Neural cell (in vitro differentiated cells): Measurements from ENCODE around the gene FGF14. TPM values are rescaled to one million over a fixed set of nuclear protein-coding genes. Genes with fewer than 3 reads are reported as not detected.

Source experiments
- H2AFZ ChIP-seq: fragments of 200-600, 300-800 bp; sonication (generic), shearing (Covaris generic); 2 replicates; pipeline ENCODE4 v1.6.0; 2014; ENCODE audit warnings: low read depth, mild to moderate bottlenecking, antibody characterized with exemption, low read length, moderate library complexity
- H3F3A ChIP-seq: fragments of 200-600 bp; shearing (Covaris generic); 2 replicates; pipeline ENCODE4 v1.6.1; 2016; ENCODE audit warnings: mild to moderate bottlenecking, moderate library complexity, mixed read lengths, antibody characterized with exemption, low read length; ENCODE audit not compliant: insufficient read depth, poor library complexity, severe bottlenecking
- H3K27ac ChIP-seq: fragments of 200-600, 300-800 bp; sonication (generic), shearing (Covaris generic); 2 replicates; pipeline ENCODE4 v1.5.1; 2014; ENCODE audit warnings: mild to moderate bottlenecking, low read length, moderate library complexity
- H3K27me3 ChIP-seq: fragments of 300-800, 200-600 bp; sonication (generic), shearing (Covaris generic); 2 replicates; pipeline ENCODE4 v1.6.0; 2014; ENCODE audit warnings: mild to moderate bottlenecking, low read depth, low read length, moderate library complexity; ENCODE audit not compliant: insufficient read depth
- H3K36me3 ChIP-seq: fragments of 300-800, 200-600 bp; sonication (generic), shearing (Covaris generic); 2 replicates; pipeline ENCODE4 v1.5.1; 2014; ENCODE audit warnings: mild to moderate bottlenecking, antibody characterized with exemption, low read length, moderate library complexity; ENCODE audit not compliant: insufficient read depth
- H3K4me2 ChIP-seq: fragments of 300-800, 200-600 bp; sonication (generic), shearing (Covaris generic); 2 replicates; pipeline ENCODE4 v1.6.0; 2014; ENCODE audit warnings: mild to moderate bottlenecking, low read length
- H3K4me3 ChIP-seq: fragments of 300-800, 200-600 bp; sonication (generic), shearing (Covaris generic); 2 replicates; pipeline ENCODE4 v1.5.1; 2014; ENCODE audit warnings: mild to moderate bottlenecking, low read length, moderate library complexity
- H3K79me2 ChIP-seq: fragments of 200-600 bp; shearing (Covaris generic); replicated peaks from 2 replicates; pipeline ENCODE4 v1.6.0; 2014; ENCODE audit warnings: mild to moderate bottlenecking, low read length, moderate library complexity; ENCODE audit not compliant: insufficient read depth
- H3K9ac ChIP-seq: fragments of 300-800, 200-600 bp; sonication (generic), shearing (Covaris generic); 2 replicates; pipeline ENCODE4 v1.6.1; 2016; ENCODE audit warnings: mild to moderate bottlenecking, low read length, mixed read lengths
- H3K9me2 ChIP-seq: fragments of 200-600 bp; shearing (Covaris generic); 2 replicates; pipeline ENCODE4 v1.6.1; 2016; ENCODE audit warnings: mild to moderate bottlenecking, low read length, mixed read lengths; ENCODE audit not compliant: insufficient read depth
- H3K9me3 ChIP-seq: fragments of 200-600, 300-800 bp; sonication (generic), shearing (Covaris generic); 2 replicates; pipeline ENCODE4 v1.6.1; 2016; ENCODE audit warnings: mild to moderate bottlenecking, mixed run types, low read length, moderate library complexity, mixed read lengths
- H4K20me1 ChIP-seq: fragments of 200-600 bp; shearing (Covaris generic); 2 replicates; pipeline ENCODE4 v1.6.1; 2016; ENCODE audit warnings: mild to moderate bottlenecking, mixed run types; ENCODE audit not compliant: insufficient read depth
- CTCF ChIP-seq: fragments of 450-650 bp; IDR thresholded peaks from 2 replicates; pipeline ENCODE4 v1.5.1; 2014; ENCODE audit warnings: antibody characterized with exemption, mild to moderate bottlenecking, moderate library complexity; ENCODE audit not compliant: poor library complexity, severe bottlenecking
- EP300 ChIP-seq: fragments of 450-650 bp; conservative IDR thresholded peaks from 2 replicates; pipeline ENCODE4 v1.6.1; 2014; ENCODE audit warnings: antibody characterized with exemption, mild to moderate bottlenecking, moderate library complexity; ENCODE audit not compliant: poor library complexity, severe bottlenecking
- EZH2 ChIP-seq: fragments of 200-600, 300-800 bp; shearing (Covaris generic), sonication (generic); IDR thresholded peaks from 2 replicates; pipeline ENCODE4 v1.6.1; 2014; ENCODE audit warnings: antibody characterized with exemption, low read length, borderline replicate concordance, mild to moderate bottlenecking; ENCODE audit not compliant: insufficient read depth, poor library complexity, severe bottlenecking
- MXI1 ChIP-seq: fragments of 450-650 bp; conservative IDR thresholded peaks from 2 replicates; pipeline ENCODE4 v1.6.1; 2014; ENCODE audit warnings: antibody characterized with exemption, mild to moderate bottlenecking; ENCODE audit not compliant: poor library complexity, severe bottlenecking
- POLR2AphosphoS5 ChIP-seq: IDR thresholded peaks from 2 replicates; pipeline ENCODE4 v1.6.1; 2012
- RAD21 ChIP-seq: fragments of 450-650 bp; conservative IDR thresholded peaks from 2 replicates; pipeline ENCODE4 v1.6.1; 2014; ENCODE audit warnings: antibody characterized with exemption, mild to moderate bottlenecking, moderate library complexity
- SMC3 ChIP-seq: fragments of 450-650 bp; conservative IDR thresholded peaks from 2 replicates; pipeline ENCODE4 v1.6.1; 2014; ENCODE audit warnings: antibody characterized with exemption, mild to moderate bottlenecking, moderate library complexity; ENCODE audit not compliant: poor library complexity
- TAF1 ChIP-seq: IDR thresholded peaks from 2 replicates; pipeline ENCODE4 v1.6.1; 2012; ENCODE audit warnings: low read depth
- polyA plus RNA-seq: library from polyadenylated mRNA; depleted of rRNA; stranded (reverse); fragments of >200 nt; gene quantifications from 2 replicates; pipeline ENCODE4 v1.2.3, GENCODE V29; 2014
- TF ChIP-seq, protein P1 (sequence below): IDR thresholded peaks from 2 replicates; pipeline ENCODE4 v1.6.1; 2012; ENCODE audit warnings: borderline replicate concordance

FGF14 gene
- polyA plus RNA-seq, 1 donor from 2014 or later: 36.4 TPM

GRCh38 chr13:102002287-102002686 lies 399.6 kb downstream of the FGF14 start:
- Histone ChIP-seq H3K9me2 (no peaks in the 10 kb centered on the region), H3K9ac (no peak overlapping the region), H2AFZ (no peak overlapping the region), H3K79me2 (no peaks in the 10 kb centered on the region), H3K27ac (no peak overlapping the region), H3K4me3 (no peak overlapping the region), H3F3A (no peaks in the 10 kb centered on the region), H3K4me2 (no peak overlapping the region), H4K20me1 (no peaks in the 10 kb centered on the region), H3K36me3 (no peaks in the 10 kb centered on the region), H3K27me3 (no peaks in the 10 kb centered on the region), H3K9me3 (no peaks in the 10 kb centered on the region)
- no peak for TF ChIP-seq EZH2
- TF ChIP-seq EP300: no peak
- TF ChIP-seq RAD21: no peak
- no peak for TF ChIP-seq TAF1
- TF ChIP-seq CTCF: no peak
- no peak for TF ChIP-seq MXI1
- no peak for TF ChIP-seq POLR2AphosphoS5
- TF ChIP-seq, protein P1, sequence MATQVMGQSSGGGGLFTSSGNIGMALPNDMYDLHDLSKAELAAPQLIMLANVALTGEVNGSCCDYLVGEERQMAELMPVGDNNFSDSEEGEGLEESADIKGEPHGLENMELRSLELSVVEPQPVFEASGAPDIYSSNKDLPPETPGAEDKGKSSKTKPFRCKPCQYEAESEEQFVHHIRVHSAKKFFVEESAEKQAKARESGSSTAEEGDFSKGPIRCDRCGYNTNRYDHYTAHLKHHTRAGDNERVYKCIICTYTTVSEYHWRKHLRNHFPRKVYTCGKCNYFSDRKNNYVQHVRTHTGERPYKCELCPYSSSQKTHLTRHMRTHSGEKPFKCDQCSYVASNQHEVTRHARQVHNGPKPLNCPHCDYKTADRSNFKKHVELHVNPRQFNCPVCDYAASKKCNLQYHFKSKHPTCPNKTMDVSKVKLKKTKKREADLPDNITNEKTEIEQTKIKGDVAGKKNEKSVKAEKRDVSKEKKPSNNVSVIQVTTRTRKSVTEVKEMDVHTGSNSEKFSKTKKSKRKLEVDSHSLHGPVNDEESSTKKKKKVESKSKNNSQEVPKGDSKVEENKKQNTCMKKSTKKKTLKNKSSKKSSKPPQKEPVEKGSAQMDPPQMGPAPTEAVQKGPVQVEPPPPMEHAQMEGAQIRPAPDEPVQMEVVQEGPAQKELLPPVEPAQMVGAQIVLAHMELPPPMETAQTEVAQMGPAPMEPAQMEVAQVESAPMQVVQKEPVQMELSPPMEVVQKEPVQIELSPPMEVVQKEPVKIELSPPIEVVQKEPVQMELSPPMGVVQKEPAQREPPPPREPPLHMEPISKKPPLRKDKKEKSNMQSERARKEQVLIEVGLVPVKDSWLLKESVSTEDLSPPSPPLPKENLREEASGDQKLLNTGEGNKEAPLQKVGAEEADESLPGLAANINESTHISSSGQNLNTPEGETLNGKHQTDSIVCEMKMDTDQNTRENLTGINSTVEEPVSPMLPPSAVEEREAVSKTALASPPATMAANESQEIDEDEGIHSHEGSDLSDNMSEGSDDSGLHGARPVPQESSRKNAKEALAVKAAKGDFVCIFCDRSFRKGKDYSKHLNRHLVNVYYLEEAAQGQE: no peak
- no peak for TF ChIP-seq SMC3

- Histone ChIP-seq H3K79me2 (no peaks in the 10 kb centered on the region), H3K9me2 (no peaks in the 10 kb centered on the region), H3K9ac (no peak overlapping the region), H3K27ac (no peak overlapping the region), H3K9me3 (no peaks in the 10 kb centered on the region), H3K4me2 (no peak overlapping the region), H4K20me1 (no peaks in the 10 kb centered on the region), H3K4me3 (no peak overlapping the region), H3K27me3 (no peaks in the 10 kb centered on the region), H2AFZ (no peak overlapping the region), H3K36me3 (no peaks in the 10 kb centered on the region), H3F3A (no peaks in the 10 kb centered on the region)
- TF ChIP-seq SMC3: no peak
- TF ChIP-seq CTCF: no peak
- TF ChIP-seq, protein P1: no peak
- no peak for TF ChIP-seq RAD21
- no peak for TF ChIP-seq MXI1
- no peak for TF ChIP-seq POLR2AphosphoS5
- TF ChIP-seq TAF1: no peak
- TF ChIP-seq EZH2: no peak
- TF ChIP-seq EP300: no peak
These were observed 401.1 kb downstream of the FGF14 start for GRCh38 chr13:102000764-102001163.
